NCI-H526 treated with DMSO at 0.1 percent for 48 hours (cell line): ENCODE results near the gene ANKRD28.
"Not testable (repeated sequence)": the region's sequence is repeated elsewhere in the genome, so short reads cannot be mapped to it uniquely, and the experiment has no call there.

Experiments used
- DNase-seq: peaks from one replicate; lab custom pipeline; 2025; lab: John Stamatoyannopoulos, UW

ANKRD28 gene

GRCh38 chr3:15771444-15771843 is 26.3 kb downstream of the ANKRD28 start:
- no peak for DNase-seq

DNA sequence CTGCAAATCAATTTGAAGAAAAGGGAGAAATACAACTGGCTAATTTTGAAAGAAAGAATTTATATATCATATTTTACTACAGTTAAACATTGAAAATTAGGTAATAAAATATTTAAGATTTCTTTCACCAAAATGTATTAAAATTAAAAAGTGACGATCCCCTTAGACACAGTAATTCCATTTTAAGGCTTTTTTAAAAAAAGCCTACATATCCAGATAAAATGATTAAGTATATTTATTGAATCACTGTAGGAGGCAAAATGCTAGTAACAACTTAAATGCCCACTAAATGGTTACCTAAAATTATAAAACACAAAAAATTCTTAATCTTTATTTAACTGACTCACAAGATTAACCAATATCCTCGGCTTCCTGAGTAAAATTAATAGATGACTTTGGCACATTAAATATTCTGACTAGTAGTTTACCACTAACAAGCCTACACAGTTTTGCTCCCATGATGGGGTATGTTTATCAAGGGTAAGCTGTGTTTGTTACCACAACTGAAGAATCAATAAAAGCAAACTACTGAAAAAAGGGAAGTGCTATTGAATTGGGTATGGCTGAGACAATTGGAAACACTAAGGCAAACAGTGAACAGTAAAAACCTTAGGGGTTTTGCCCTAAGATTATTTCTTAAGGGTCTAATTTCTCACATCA is 28.4 kb downstream of the ANKRD28 start:
- DNase-seq, result no peak

DNA sequence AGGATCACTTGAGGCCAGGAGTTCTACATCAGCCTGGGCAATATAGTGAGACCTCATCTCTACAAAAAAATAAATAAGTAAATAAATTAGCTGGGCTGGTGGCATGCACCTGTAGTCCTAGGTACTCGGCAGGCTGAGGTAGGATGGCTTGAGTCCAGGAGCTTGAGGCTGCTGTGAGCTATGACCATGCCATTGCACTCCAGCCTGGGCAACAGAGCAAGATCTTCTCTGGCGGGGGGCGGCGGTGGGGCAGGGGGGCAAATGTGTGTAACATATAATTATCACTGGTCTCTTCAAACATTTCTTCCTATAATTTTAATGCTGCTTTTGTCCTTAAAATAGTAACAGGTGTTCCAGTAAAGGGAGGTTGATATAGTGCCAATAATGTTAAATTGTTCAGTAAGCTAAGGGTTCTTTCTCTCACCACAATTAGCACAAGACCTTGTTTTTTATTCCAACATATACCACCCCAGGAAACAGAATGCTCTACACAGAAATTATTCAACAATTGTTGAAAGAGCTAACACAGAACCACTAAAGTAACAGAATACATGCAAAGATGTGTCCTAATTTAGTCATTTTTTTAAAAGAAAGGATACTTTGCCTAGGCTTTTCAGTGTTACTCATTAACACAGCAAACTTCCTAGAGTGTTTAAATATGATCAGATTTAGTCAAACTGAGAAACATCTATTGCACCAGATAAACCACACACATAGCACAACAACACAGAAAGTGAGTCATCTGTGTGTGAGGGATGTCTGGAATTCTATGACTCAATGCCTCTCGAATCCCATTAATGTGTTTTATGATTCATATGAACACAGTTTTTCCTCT is 29.1 kb downstream of the ANKRD28 start:
- DNase-seq, result no peak

- no peak for DNase-seq
Observed at GRCh38 chr3:15766406-15766805, 31.4 kb downstream of the ANKRD28 start.

GRCh38 chr3:15758295-15758694 is 39.5 kb downstream of the ANKRD28 start:
- DNase-seq, result no peak

DNA sequence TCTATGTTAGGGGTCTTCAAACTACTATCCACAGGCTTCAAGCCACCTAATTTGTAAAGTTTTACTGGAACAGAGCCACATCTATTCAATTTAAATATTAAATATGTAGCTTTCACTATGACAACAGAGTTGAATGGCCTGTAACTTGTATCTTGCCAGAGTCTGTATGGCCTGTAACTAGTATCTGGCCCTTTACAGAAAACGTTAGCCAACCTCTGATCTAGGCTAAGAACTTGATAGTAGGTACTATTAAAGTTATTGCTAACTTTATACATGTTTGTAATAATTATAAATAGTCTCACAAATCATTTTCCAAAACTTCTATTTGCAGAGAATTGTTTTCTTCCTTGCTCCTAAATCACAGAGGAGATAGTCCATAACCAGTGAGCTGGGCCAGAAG is 40.0 kb downstream of the ANKRD28 start:
- no peak for DNase-seq

- no peak for DNase-seq
Observed at GRCh38 chr3:15756505-15756904, 41.3 kb downstream of the ANKRD28 start.

- no peak for DNase-seq
Observed at GRCh38 chr3:15755780-15756179, 42.0 kb downstream of the ANKRD28 start.

GRCh38 chr3:15755181-15755580 is 42.6 kb downstream of the ANKRD28 start:
- DNase-seq, result no peak

DNA sequence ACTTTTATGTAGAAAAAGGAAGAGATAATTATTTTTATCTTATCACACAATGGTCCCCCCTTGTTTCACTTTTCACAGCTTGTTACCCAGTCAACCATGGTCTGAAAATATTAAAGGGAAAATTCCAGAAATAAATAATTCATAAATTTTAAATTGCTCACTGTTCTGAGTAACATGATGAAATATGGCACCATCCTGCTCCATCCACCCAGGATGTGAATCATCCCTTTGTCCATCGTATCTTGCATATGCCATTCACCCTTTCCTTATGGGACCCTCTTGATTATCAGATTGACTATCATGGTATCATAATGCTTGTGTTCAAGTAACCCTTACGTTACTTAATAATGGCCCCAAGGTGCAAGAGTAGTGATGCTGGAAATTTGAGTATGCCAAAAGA is 43.7 kb downstream of the ANKRD28 start:
- no peak for DNase-seq

DNA sequence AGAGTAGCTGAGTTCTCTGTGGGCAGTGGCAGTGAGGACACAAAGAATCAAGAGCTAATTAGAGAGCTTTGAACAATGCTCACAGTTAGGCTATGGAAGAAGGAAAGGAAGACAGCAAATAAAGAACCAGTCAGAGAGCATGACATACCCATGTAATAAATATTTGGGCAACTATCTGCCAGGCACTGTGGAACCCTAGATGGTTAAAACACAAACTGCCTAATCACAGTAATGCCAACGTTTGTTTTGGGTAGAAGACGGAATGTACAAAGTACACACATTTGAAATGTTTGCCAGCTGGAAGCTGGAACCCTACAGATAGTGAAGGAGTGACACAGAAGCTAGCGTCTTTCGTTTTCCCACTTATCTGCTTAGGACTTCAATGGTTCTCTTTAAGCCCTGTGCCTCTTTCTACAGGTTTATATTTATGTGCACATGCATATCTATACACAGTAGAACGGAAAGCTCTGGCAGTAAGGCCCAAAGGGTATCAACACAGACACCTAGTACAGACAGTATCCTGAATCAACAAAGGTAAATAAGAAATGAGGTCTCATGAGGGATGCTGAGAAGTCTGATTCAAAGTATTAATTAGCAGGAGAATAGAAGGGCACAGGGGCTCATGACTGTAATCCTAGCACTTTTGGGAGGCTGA is 44.6 kb downstream of the ANKRD28 start:
- no peak for DNase-seq

- no peak for DNase-seq
Observed at GRCh38 chr3:15750879-15751278, 46.9 kb downstream of the ANKRD28 start.

- no peak for DNase-seq
Observed at GRCh38 chr3:15750143-15750542, 47.6 kb downstream of the ANKRD28 start.

DNA sequence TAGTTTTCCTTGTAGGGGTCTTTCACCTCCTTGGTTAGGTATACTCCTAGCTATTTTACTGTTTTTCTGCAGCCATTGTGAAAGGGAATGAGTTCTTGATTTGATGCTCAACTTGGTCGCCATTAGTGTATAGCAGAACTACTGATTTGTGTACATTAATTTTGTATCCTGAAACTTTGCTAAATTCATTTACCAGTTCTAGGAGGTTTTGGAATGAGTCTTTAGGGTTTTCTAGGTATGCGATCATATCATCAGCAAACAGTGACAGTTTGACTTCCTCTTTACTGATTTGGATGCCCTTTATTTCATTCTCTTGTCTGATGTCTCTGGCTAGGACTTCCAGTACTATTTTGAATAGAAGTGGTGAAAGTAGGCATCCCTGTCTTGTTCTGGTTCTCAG is 51.9 kb downstream of the ANKRD28 start:
- not testable (repeated sequence) for DNase-seq

GRCh38 chr3:15744176-15744575 is 53.6 kb downstream of the ANKRD28 start:
- DNase-seq, result no peak

- DNase-seq, result no peak
Observed at GRCh38 chr3:15743587-15744009, 54.2 kb downstream of the ANKRD28 start.

DNA sequence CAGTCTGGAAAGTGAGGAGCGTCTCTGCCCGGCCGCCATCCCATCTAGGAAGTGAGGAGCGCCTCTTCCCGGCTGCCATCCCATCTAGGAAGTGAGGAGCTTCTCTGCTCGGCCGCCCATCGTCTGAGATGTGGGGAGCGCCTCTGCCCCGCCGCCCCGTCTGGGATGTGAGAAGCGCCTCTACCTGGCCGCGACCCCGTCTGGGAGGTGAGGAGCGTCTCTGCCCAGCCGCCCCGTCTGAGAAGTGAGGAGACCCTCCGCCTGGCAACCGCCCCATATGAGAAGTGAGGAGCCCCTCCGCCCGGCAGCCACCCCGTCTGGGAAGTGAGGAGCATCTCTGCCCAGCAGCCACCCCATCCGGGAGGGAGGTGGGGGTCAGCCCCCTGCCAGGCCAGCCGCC is 55.5 kb downstream of the ANKRD28 start:
- DNase-seq, result not testable (repeated sequence)

DNA sequence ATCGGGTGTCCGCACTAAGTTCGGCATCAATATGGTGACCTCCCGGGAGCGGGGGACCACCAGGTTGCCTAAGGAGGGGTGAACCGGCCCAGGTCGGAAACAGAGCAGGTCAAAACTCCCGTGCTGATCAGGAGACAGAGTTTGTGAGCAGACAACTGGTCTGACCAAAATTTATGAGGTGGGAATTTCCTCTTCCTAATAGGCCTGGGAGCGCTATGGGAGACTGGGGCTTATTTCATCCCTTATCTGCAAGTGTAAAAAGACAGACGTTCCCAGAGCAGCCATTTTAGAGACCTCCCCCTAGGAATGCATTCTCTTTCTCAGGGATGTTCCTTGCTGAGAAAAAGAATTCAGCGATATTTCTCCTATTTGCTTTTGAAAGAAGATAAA is 59.2 kb downstream of the ANKRD28 start:
- DNase-seq, result not testable (repeated sequence)

- no peak for DNase-seq
Observed at GRCh38 chr3:15731024-15731423, 66.8 kb downstream of the ANKRD28 start.

DNA sequence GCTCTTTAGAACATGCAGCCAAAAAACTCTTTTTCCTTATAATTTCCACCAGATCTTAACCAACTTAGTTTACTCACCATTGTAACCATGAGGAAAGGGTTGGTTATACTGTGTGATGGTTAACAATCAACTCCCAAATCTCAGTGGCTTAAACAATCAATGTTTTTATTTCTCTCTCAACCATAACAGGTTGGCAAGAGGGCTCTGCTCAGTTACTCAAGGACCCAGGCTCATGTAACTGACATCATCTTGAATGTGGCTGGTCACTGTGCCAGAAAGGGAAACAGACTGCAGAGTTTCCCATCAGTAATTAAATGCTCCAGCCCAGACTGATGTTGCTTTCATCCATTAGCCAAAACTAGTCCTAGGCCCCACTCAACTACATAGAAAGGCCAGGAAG is 69.0 kb downstream of the ANKRD28 start:
- no peak for DNase-seq

DNA sequence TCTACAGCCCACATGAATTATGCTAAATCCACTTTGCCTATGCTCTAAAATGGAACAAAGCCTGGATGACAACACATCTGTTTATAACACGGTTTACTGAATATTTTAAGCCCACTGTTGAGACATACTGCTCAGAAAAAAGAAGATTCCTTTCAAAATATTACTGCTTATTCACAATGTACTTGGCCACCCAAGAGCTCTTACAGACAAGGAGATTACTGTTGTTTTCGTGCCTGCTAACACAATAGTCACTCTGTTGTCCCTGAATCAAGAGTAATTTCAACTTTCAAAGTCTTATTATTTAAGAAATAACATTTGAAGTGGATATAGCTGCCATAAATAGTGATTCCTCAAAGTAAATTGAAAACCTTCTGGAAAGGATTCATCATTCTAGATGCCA is 70.9 kb downstream of the ANKRD28 start:
- DNase-seq, result no peak

DNA sequence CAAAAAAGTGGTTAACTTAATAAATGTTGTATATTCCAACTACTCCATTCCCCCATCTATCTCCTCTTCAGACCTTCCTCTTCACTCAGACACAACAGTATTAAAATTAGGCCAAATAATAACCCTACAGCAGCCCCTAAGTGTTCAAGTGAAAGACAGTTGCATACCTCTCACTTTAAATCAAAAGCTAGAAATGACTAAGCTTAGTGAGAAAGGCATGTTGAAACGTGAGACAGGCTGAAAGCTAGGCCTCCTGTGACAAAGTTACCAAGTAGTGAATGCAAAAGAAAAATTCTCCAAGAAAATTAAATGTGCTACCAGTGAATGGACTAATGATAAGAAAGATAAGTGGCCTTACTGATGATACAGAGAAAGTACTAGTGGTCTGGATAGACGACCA is 71.7 kb downstream of the ANKRD28 start:
- DNase-seq, result no peak

DNA sequence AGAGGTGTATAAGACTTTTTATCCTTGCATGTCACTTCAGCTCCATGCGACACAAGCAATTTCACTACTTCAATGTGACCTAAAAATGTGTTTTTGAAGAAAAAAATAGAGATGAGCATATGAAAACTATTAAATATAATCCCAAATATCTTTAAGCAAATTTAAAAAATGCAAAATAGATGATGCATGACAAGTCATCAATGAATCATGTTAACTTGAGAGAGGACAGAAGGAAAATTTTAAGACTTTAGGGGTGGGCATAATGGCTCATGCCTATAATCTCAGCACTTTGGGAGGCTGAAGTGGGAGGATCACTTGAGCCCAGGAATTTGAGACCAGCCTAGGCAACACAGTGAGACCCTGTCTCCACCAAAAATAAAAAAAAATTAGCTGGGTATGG is 73.3 kb downstream of the ANKRD28 start:
- no peak for DNase-seq
